ENCODE measurements around the gene ANKH. TPM values are rescaled to one million over a fixed set of nuclear protein-coding genes. Genes with fewer than 3 reads are reported as not detected.
A peak's percentile ranks its signal among the peaks of the same experiment; 100 is the strongest.

Gene ANKH
- total and polyA plus RNA-seq, 2 experiments from 2014 or later, result 27.6 to 29.9 TPM

DNA sequence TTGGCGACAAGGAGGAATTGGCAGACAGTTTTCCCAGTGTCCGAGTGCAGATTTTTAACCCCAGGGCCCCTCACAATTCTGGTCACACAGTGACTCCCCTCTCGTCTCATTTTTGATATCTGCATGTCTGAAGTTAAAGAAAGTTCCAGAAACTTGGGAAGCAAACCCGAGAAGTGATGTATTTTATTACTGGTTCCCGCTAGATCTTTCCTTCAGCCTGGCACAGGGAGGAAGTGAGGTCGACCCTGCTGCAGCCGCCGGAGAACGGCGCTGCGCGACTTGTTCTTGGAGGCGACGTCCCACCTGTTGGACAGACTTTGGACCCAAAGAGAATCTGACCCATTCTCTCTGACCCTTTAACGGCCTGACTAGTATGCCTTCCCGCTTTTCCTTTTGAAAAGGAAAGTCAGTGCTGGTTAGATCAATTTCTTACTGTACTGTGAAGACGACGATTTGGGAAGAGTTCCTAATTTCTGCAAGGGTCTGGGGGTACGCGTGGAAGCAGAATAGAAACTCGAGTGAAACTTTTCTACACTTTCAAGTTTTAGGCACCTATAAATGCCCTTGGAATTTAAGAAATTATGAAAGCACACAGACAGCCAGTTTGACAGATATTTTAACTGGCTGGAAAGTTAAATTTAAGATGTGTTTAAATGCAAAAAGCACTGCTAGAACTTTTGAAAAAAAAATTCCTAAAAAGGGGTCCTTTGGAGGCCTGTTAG is 206.3 kb downstream of the ANKH start:
- DNase-seq (ENCODE audit: low spot score), result peak; percentile 71
- WGBS (ENCODE audit: low lambda C conversion rate, missing lambda C conversion rate), result 5% methylated on average over 21 of the region's 21 CpGs
- H3K9me2 ChIP-seq (replicated peaks; ENCODE audit: insufficient read depth), result no peaks in the 10 kb centered on the region
- no peaks in the 10 kb centered on the region for H3K27me3 ChIP-seq
- H3K4me2 ChIP-seq, result peak overlapping the region; percentile 86
- peak overlapping the region; percentile 81 for H3K4me3 ChIP-seq
- TF ChIP-seq EZH2phosphoT487 (IDR thresholded peaks at IDR 0.05; ENCODE audit: low read depth, severe bottlenecking, unreplicated experiment), result no peak
- TF ChIP-seq EZH2 (IDR thresholded peaks at IDR 0.05; ENCODE audit: borderline replicate concordance), result no peak
- no peak for TF ChIP-seq CTCF (IDR thresholded peaks at IDR 0.05; ENCODE audit: poor library complexity)
- H2AFZ ChIP-seq, result peak overlapping the region; percentile 73
- H3K4me1 ChIP-seq (ENCODE audit: insufficient read depth), result peaks cover 27% of the 10 kb centered on the region
- H3K36me3 ChIP-seq (replicated peaks; ENCODE audit: insufficient read depth, low read depth), result no peaks in the 10 kb centered on the region
- no peaks in the 10 kb centered on the region for H3K9me3 ChIP-seq (ENCODE audit: low read depth)
- peaks cover 61% of the 10 kb centered on the region for H3K79me2 ChIP-seq
- H4K20me1 ChIP-seq (ENCODE audit: insufficient read depth, poor library complexity, severe bottlenecking), result peaks cover 36% of the 10 kb centered on the region
- H3K27ac ChIP-seq, result peak overlapping the region; percentile 91

DNA sequence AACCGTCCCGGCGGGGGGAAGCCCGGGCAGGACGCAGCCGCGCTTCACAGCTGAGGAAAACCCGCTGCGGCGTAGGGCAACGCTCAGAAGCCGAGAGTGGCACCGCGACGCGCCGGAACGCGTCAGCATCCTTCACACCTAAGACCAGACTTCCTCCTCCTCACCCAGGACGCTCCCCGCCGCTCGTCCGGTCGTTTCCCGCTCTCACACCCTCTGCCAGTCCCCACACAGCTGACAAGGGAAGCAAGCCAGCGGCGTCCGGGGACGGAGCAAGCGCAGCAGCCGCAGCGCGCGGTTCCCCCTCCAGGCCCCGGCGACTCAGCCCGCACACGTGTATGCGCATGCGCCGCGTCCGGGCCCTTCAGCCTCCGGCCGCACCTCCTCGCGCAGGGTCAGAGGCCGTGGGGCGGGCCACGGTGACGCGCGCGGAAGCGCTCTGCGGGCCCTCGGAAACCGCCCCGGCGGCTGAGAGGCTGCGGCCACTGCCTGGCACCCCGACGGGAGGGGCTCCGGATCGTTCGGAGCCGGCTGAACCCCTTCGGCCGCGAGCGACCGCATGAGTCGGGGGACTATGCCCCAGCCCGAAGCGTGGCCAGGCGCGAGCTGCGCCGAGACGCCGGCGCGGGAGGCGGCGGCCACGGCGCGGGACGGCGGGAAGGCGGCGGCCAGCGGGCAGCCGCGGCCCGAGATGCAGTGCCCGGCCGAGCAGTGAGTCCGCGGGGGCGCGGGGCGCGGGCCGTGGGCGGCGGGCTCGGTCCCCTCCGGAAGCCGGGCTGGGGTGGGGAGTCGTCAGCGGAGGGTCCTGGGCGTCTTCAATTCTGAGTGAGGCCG is 207.1 kb downstream of the ANKH start, which contains the start of gene OTULIN:
TSS of gene OTULIN (plus strand) at position 449 of the 831 bp plus-strand sequence. CDS start at position 557, 108 bp downstream.
- Histone ChIP-seq H3K4me1 (ENCODE audit: insufficient read depth) (peaks cover 27% of the 10 kb centered on the region), H3K27me3 (no peaks in the 10 kb centered on the region), H2AFZ (peak within 1 kb of the TSS; percentile 90), H3K9me3 (ENCODE audit: low read depth) (no peaks in the 10 kb centered on the region), H3K4me2 (peak within 1 kb of the TSS; percentile 86), H3K79me2 (peaks cover 53% of the 10 kb centered on the region), H4K20me1 (ENCODE audit: insufficient read depth, poor library complexity, severe bottlenecking) (peaks cover 28% of the 10 kb centered on the region), H3K27ac (peak within 1 kb of the TSS; percentile 91), H3K36me3 (replicated peaks; ENCODE audit: insufficient read depth, low read depth) (no peaks in the 10 kb centered on the region), H3K4me3 (peak within 1 kb of the TSS; percentile 81), H3K9me2 (replicated peaks; ENCODE audit: insufficient read depth) (no peaks in the 10 kb centered on the region)
- 2% methylated on average over 111 of the region's 115 CpGs for WGBS (ENCODE audit: low lambda C conversion rate, missing lambda C conversion rate)
- DNase-seq (ENCODE audit: low spot score), result peak; percentile 97
- TF ChIP-seq EZH2 (IDR thresholded peaks at IDR 0.05; ENCODE audit: borderline replicate concordance) (no peak), EZH2phosphoT487 (IDR thresholded peaks at IDR 0.05; ENCODE audit: low read depth, severe bottlenecking, unreplicated experiment) (no peak), CTCF (IDR thresholded peaks at IDR 0.05; ENCODE audit: poor library complexity) (no peak)

DNA sequence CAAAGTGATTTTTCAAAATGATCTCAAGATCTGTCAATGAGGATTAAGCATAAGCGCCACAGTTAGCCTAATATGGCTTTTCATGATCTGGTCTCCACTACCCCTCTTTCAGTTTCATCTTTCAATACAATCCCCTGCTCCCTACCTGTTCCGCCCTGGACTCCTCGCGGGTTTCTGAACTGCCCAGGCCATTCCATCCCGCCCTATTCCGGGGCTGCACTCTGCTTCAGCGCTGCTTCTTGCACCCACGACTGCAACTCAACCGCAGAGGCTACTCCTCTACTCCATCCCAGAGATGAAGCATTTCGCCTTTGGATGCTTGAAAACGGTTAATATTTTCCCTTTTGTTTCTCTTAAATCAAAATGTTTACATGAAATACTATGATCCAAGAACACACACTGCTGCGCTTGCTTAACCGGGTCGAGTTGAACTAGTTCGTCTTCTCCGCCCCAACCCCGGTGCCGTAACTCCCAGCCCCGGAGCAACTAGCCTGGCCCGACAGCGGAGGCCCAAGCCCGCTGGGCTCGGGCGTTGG is 207.8 kb downstream of the ANKH start:
- H3K79me2 ChIP-seq, result peaks cover 46% of the 10 kb centered on the region
- peaks cover 23% of the 10 kb centered on the region for H4K20me1 ChIP-seq (ENCODE audit: insufficient read depth, poor library complexity, severe bottlenecking)
- WGBS (ENCODE audit: low lambda C conversion rate, missing lambda C conversion rate), result 5% methylated on average over 24 of the region's 24 CpGs
- no peaks in the 10 kb centered on the region for H3K36me3 ChIP-seq (replicated peaks; ENCODE audit: insufficient read depth, low read depth)
- peak overlapping the region; percentile 86 for H3K4me2 ChIP-seq
- peaks cover 27% of the 10 kb centered on the region for H3K4me1 ChIP-seq (ENCODE audit: insufficient read depth)
- H3K9me3 ChIP-seq (ENCODE audit: low read depth), result no peaks in the 10 kb centered on the region
- H3K4me3 ChIP-seq, result peak overlapping the region; percentile 81
- peak overlapping the region; percentile 90 for H2AFZ ChIP-seq
- no peak for TF ChIP-seq EZH2 (IDR thresholded peaks at IDR 0.05; ENCODE audit: borderline replicate concordance)
- no peak for TF ChIP-seq CTCF (IDR thresholded peaks at IDR 0.05; ENCODE audit: poor library complexity)
- no peak for TF ChIP-seq EZH2phosphoT487 (IDR thresholded peaks at IDR 0.05; ENCODE audit: low read depth, severe bottlenecking, unreplicated experiment)
- no peaks in the 10 kb centered on the region for H3K27me3 ChIP-seq
- peak; percentile 23 for DNase-seq (ENCODE audit: low spot score)
- H3K27ac ChIP-seq, result peak overlapping the region; percentile 91
- H3K9me2 ChIP-seq (replicated peaks; ENCODE audit: insufficient read depth), result no peaks in the 10 kb centered on the region
